HG03196 (cell line): ENCODE measurements around the gene SEC14L1.

Experiments
- ATAC-seq: cut with Tn5 transposase; IDR thresholded peaks from one replicate; pipeline ENCODE4 v1.9.1; 2021; ENCODE audit not compliant: unreplicated experiment

The SEC14L1 gene

GRCh38 chr17:77188084-77189066 lies 47.6 kb downstream of the SEC14L1 start:
- ATAC-seq, result no peak

GRCh38 chr17:77189148-77189547 lies 48.4 kb downstream of the SEC14L1 start:
- ATAC-seq, result no peak

GRCh38 chr17:77190576-77190975 lies 49.8 kb downstream of the SEC14L1 start:
- no peak for ATAC-seq

GRCh38 chr17:77191244-77191643 lies 50.5 kb downstream of the SEC14L1 start:
- ATAC-seq, result no peak

GRCh38 chr17:77193653-77194052 lies 52.9 kb downstream of the SEC14L1 start:
- ATAC-seq, result no peak

- ATAC-seq, result no peak
These were observed 53.4 kb downstream of the SEC14L1 start for GRCh38 chr17:77194179-77194578.

GRCh38 chr17:77196251-77196650 lies 55.5 kb downstream of the SEC14L1 start:
- no peak for ATAC-seq

- no peak for ATAC-seq
These were observed 56.3 kb downstream of the SEC14L1 start for GRCh38 chr17:77197115-77197514.

- no peak for ATAC-seq
These were observed 59.9 kb downstream of the SEC14L1 start for GRCh38 chr17:77200711-77201110.

- no peak for ATAC-seq
These were observed 62.7 kb downstream of the SEC14L1 start for GRCh38 chr17:77203436-77203835.

- ATAC-seq, result no peak
These were observed 63.1 kb downstream of the SEC14L1 start for GRCh38 chr17:77203846-77204245.

- no peak for ATAC-seq
These were observed 63.8 kb downstream of the SEC14L1 start for GRCh38 chr17:77204536-77204935.

GRCh38 chr17:77205396-77206125 lies 64.8 kb downstream of the SEC14L1 start:
- no peak for ATAC-seq

- ATAC-seq, result no peak
These were observed 65.6 kb downstream of the SEC14L1 start for GRCh38 chr17:77206158-77206956.

GRCh38 chr17:77207689-77208216 lies 67.0 kb downstream of the SEC14L1 start:
- ATAC-seq, result no peak

GRCh38 chr17:77208217-77208808 lies 67.5 kb downstream of the SEC14L1 start:
- no peak for ATAC-seq

GRCh38 chr17:77208856-77209255 lies 68.1 kb downstream of the SEC14L1 start:
- ATAC-seq, result no peak

GRCh38 chr17:77209330-77209748 lies 68.6 kb downstream of the SEC14L1 start:
- ATAC-seq, result no peak

GRCh38 chr17:77210331-77210730 lies 69.6 kb downstream of the SEC14L1 start:
- no peak for ATAC-seq

GRCh38 chr17:77210946-77211541 lies 70.3 kb downstream of the SEC14L1 start:
- no peak for ATAC-seq
